Upper lobe of right lung (tissue), 1 donor: Measurements from ENCODE around the gene TTC39C. TPM values are rescaled to one million over a fixed set of nuclear protein-coding genes. Genes with fewer than 3 reads are reported as not detected.
A peak's percentile ranks its signal among the peaks of the same experiment; 100 is the strongest.

Experiments
- ATAC-seq: fragments of 200-7000 bp; cut with Tn5 transposase; one replicate; pipeline ENCODE4 v1.9.1; 2020; ENCODE audit warnings: mild to moderate bottlenecking, moderate library complexity
- DNase-seq: peaks from one replicate; pipeline ENCODE4 v3.0.0-alpha.2; 2020
- H3K27ac ChIP-seq: fragments of 200-600 bp; one replicate; pipeline ENCODE4 v1.8.0; 2022
- H3K27me3 ChIP-seq: fragments of 200-600 bp; one replicate; pipeline ENCODE4 v1.8.0; 2022; ENCODE audit warnings: mild to moderate bottlenecking
- H3K36me3 ChIP-seq: fragments of 200-600 bp; one replicate; pipeline ENCODE4 v1.8.0; 2022
- H3K4me1 ChIP-seq: fragments of 200-600 bp; one replicate; pipeline ENCODE4 v1.8.0; 2022
- H3K4me3 ChIP-seq: fragments of 200-600 bp; one replicate; pipeline ENCODE4 v1.8.0; 2022; ENCODE audit warnings: mild to moderate bottlenecking
- H3K9me3 ChIP-seq: fragments of 200-600 bp; one replicate; pipeline ENCODE4 v1.8.0; 2022
- CTCF ChIP-seq: fragments of 200-600 bp; IDR thresholded peaks from one replicate; pipeline ENCODE4 v1.8.0; 2022; ENCODE audit warnings: antibody characterized with exemption
- intact Hi-C: fragments of 100-400 bp; cut with DNase I; formaldehyde crosslinking; loops from one replicate; pipeline ENCODE4 v1.11.0; 2022
- total RNA-seq: library from RNA; stranded (reverse); fragmentation: NEBNext Ultra II Directional; extraction: Animal tissue kit (Norgen Biotek cat#: 25700); gene quantifications from one replicate; pipeline ENCODE4 v1.2.1, GENCODE V29; 2021
- donor health status: DM: no; HTN: yes; CAD: no; lungs with severe emphysema.

The TTC39C gene
- total RNA-seq, 1 donor from 2014 or later, result 14.8 TPM

GRCh38 chr18:23990474-23991410 lies 23.8 kb upstream of the TTC39C start:
- intact Hi-C loops, result no loop called here
- Histone ChIP-seq H3K27me3 (no peaks in the 10 kb centered on the region), H3K4me1 (peaks cover 19% of the 10 kb centered on the region), H3K4me3 (no peak overlapping the region), H3K27ac (no peak overlapping the region), H3K36me3 (no peaks in the 10 kb centered on the region), H3K9me3 (no peaks in the 10 kb centered on the region)
- DNase-seq, result no peak
- TF ChIP-seq CTCF, result no peak
- peak; percentile 47 for ATAC-seq

- Histone ChIP-seq H3K36me3 (no peaks in the 10 kb centered on the region), H3K4me1 (peaks cover 19% of the 10 kb centered on the region), H3K27ac (peak overlapping the region; percentile 11), H3K4me3 (no peak overlapping the region), H3K9me3 (no peaks in the 10 kb centered on the region), H3K27me3 (no peaks in the 10 kb centered on the region)
- ATAC-seq, result peak; percentile 82
- no peak for DNase-seq
- intact Hi-C loops, result no loop called here
- no peak for TF ChIP-seq CTCF
Measured at GRCh38 chr18:23992089-23992940, 22.2 kb upstream of the TTC39C start.

GRCh38 chr18:23992941-23993280 lies 21.6 kb upstream of the TTC39C start:
- ATAC-seq (no peak), DNase-seq (no peak)
- H3K27ac ChIP-seq, result peak overlapping the region; percentile 11
- H3K27me3 ChIP-seq, result no peaks in the 10 kb centered on the region
- no peak overlapping the region for H3K4me3 ChIP-seq
- H3K36me3 ChIP-seq, result no peaks in the 10 kb centered on the region
- no peak for TF ChIP-seq CTCF
- intact Hi-C loops, result no loop called here
- no peaks in the 10 kb centered on the region for H3K9me3 ChIP-seq
- H3K4me1 ChIP-seq, result peaks cover 19% of the 10 kb centered on the region

- no peak for TF ChIP-seq CTCF
- Histone ChIP-seq H3K36me3 (no peaks in the 10 kb centered on the region), H3K9me3 (no peaks in the 10 kb centered on the region), H3K27ac (no peak overlapping the region), H3K4me3 (no peak overlapping the region), H3K4me1 (peaks cover 19% of the 10 kb centered on the region), H3K27me3 (no peaks in the 10 kb centered on the region)
- intact Hi-C loops, result no loop called here
- ATAC-seq, result peak; percentile 88
- no peak for DNase-seq
Measured at GRCh38 chr18:23994361-23994902, 20.1 kb upstream of the TTC39C start.

- DNase-seq (no peak), ATAC-seq (no peak)
- H3K36me3 ChIP-seq, result no peaks in the 10 kb centered on the region
- no peak for TF ChIP-seq CTCF
- H3K4me3 ChIP-seq, result no peak overlapping the region
- no peak overlapping the region for H3K27ac ChIP-seq
- H3K27me3 ChIP-seq, result no peaks in the 10 kb centered on the region
- peaks cover 19% of the 10 kb centered on the region for H3K4me1 ChIP-seq
- intact Hi-C loops, result no loop called here
- H3K9me3 ChIP-seq, result no peaks in the 10 kb centered on the region
Measured at GRCh38 chr18:23995180-23995579, 19.4 kb upstream of the TTC39C start.
